ENCODE results near the gene ZNF605. TPM values are rescaled to one million over a fixed set of nuclear protein-coding genes. Genes with fewer than 3 reads are reported as not detected.

The ZNF605 gene
- total and polyA plus RNA-seq, 2 of the 8 experiments (the other 6 are each of a cell fraction or from before 2014, with no cell fraction given), result 3.6 to 20.3 TPM

- 2% methylated on average over 72 of the region's 85 CpGs; no CpG with 5 or more reads in 1 of the 2 experiments for WGBS, 2 experiments (ENCODE audit: extremely low coverage in 1 of 2, insufficient coverage in 1 of 2, insufficient read length in 1 of 2, insufficient replicate concordance in 2 of 2, low coverage in 1 of 2, low lambda C conversion rate in 2 of 2, missing lambda C conversion rate in 1 of 2)
- H2BK12ac ChIP-seq (ENCODE audit: low read depth, low read length), result no peak overlapping the region
- no peaks in the 10 kb centered on the region for H3K36me3 ChIP-seq (ENCODE audit: control insufficient read depth in 2 of 4, insufficient read depth in 4 of 4, low read length in 3 of 4)
- H3K4me1 ChIP-seq (replicated peaks in 1 of 4; ENCODE audit: control insufficient read depth in 3 of 4, insufficient read depth in 4 of 4, low read length in 3 of 4), result peaks cover 0 to 6% (median 1%) of the 10 kb centered on the region in 4 experiments; a peak in 2 of 7 replicates
- peak overlapping the region; percentile 84 to 99 for H3K4me2 ChIP-seq (ENCODE audit: insufficient read depth in 1 of 2, low read depth in 2 of 2, low read length in 2 of 2)
- no peak overlapping the region for H3K4ac ChIP-seq (replicated peaks; ENCODE audit: insufficient read length, low read depth, low read length)
- peak overlapping the region; percentile 62 to 74 (median 66) for H3K4me3 ChIP-seq (ENCODE audit: extremely low read depth in 1 of 4, insufficient read depth in 2 of 4, low read depth in 3 of 4, low read length in 4 of 4)
- no peaks in the 10 kb centered on the region for H3K79me2 ChIP-seq (ENCODE audit: control insufficient read depth in 1 of 2, insufficient read depth in 2 of 2, low read length in 2 of 2)
- DNase-seq (ENCODE audit: low read depth in 1 of 2, low spot score in 2 of 2) (peak; percentile 97), FAIRE-seq (peak; percentile 89)
- H3K27ac ChIP-seq (ENCODE audit: low read depth, low read length), result peak overlapping the region; percentile 13; the same call in 1 of the 2 replicates
- no peaks in the 10 kb centered on the region for H3K79me1 ChIP-seq (ENCODE audit: low read depth, low read length)
- H3K18ac ChIP-seq (ENCODE audit: extremely low read depth, low read length), result peak overlapping the region; percentile 1
- no peak overlapping the region for H3K56ac ChIP-seq (replicated peaks; ENCODE audit: insufficient read length, low read depth, low read length)
- H2BK5ac ChIP-seq (ENCODE audit: low read depth, low read length), result no peak overlapping the region
- no peak overlapping the region for H3K23ac ChIP-seq (ENCODE audit: insufficient read length)
- H3K9ac ChIP-seq (replicated peaks in 1 of 4; ENCODE audit: extremely low read depth in 1 of 4, low read depth in 3 of 4, low read length in 3 of 4), result peak overlapping the region in 3 of 4 experiments; percentile 41 to 48 (median 48); a peak in 5 of 7 replicates
- H3K23me2 ChIP-seq (ENCODE audit: low read depth, low read length), result peaks cover 7% of the 10 kb centered on the region; the same call in 1 of the 2 replicates
- H2BK15ac ChIP-seq (ENCODE audit: low read length), result peak overlapping the region; percentile 81; the same call in 1 of the 2 replicates
- H4K5ac ChIP-seq (ENCODE audit: insufficient read length, low read depth, low read length), result no peak overlapping the region
- no peak overlapping the region for H3K14ac ChIP-seq (ENCODE audit: insufficient read length)
- peak overlapping the region; percentile 72; the same call in 1 of the 2 replicates for H4K8ac ChIP-seq (ENCODE audit: extremely low read depth, insufficient read depth, low read length)
- ChIA-PET CTCF (ENCODE audit: partially characterized antibody) (interaction anchor here (0.9 to 1.8 kb wide), 4 partner anchors 10 to 98 kb away, joined by 3 to 4 read pairs (median 4); no protein-coding TSS in a partner anchor), POLR2A (ENCODE audit: partially characterized antibody) (interaction anchor here (0.6 to 1.7 kb wide), 8 partner anchors 9 to 222 kb away, joined by 3 to 6 read pairs (median 4); partner anchors contain the start of genes CHFR, GOLGA3, ZNF10 and ZNF891)
- H3K9me3 ChIP-seq (ENCODE audit: insufficient read depth in 2 of 2, low read depth in 1 of 2, low read length in 1 of 2), result peaks cover 0 to 3% of the 10 kb centered on the region in 2 experiments; a peak in 2 of 4 replicates
- no peak overlapping the region for H4K91ac ChIP-seq (replicated peaks; ENCODE audit: insufficient read length, low read length)
- no peak overlapping the region for H2BK20ac ChIP-seq (ENCODE audit: low read length)
- no peak overlapping the region for H2AK5ac ChIP-seq (ENCODE audit: low read depth, low read length)
- peaks cover 0 to 6% (median 4%) of the 10 kb centered on the region in 4 experiments; a peak in 4 of 7 replicates for H3K27me3 ChIP-seq (replicated peaks in 1 of 4; ENCODE audit: control insufficient read depth in 3 of 4, extremely low read depth in 1 of 4, insufficient read depth in 3 of 4, low read length in 3 of 4)
- no peaks in the 10 kb centered on the region for H4K20me1 ChIP-seq (replicated peaks in 1 of 2; ENCODE audit: control insufficient read depth in 1 of 2, insufficient read depth in 2 of 2, low read length in 2 of 2)
- H2BK120ac ChIP-seq (replicated peaks; ENCODE audit: low read depth, low read length), result no peak overlapping the region
- peak overlapping the region; percentile 63; the same call in 1 of the 2 replicates for H2AFZ ChIP-seq (ENCODE audit: low read length)
- TF ChIP-seq ASH2L (IDR thresholded peaks at IDR 0.05; ENCODE audit: low read length), result peak; percentile 70
- no peak for TF ChIP-seq HDAC6 (IDR thresholded peaks at IDR 0.05; ENCODE audit: low read depth, low read length)
- peak; percentile 77 for TF ChIP-seq SP2 (IDR thresholded peaks at IDR 0.05; ENCODE audit: low read length)
- TF ChIP-seq HDAC2 (IDR thresholded peaks at IDR 0.05; ENCODE audit: borderline replicate concordance in 1 of 2, low read depth in 2 of 2, low read length in 2 of 2), result no peak
- no peak for TF ChIP-seq POU5F1 (IDR thresholded peaks at IDR 0.05; ENCODE audit: low read depth, low read length)
- TF ChIP-seq POLR2AphosphoS5 (IDR thresholded peaks at IDR 0.05; ENCODE audit: low read depth, low read length), result peak; percentile 55; the same call in 1 of the 2 replicates
- TF ChIP-seq POLR2A (IDR thresholded peaks at IDR 0.05; ENCODE audit: control extremely low read depth in 1 of 2, low read depth in 2 of 2, low read length in 2 of 2), result peak in 1 of 2 experiments; percentile 69; a peak in 2 of 3 replicates
- TF ChIP-seq SRF (IDR thresholded peaks at IDR 0.05; ENCODE audit: low read depth, low read length), result no peak
- peak; percentile 75; the same call in 1 of the 2 replicates for TF ChIP-seq CREB1 (IDR thresholded peaks at IDR 0.05)
- TF ChIP-seq CHD2 (IDR thresholded peaks at IDR 0.05; ENCODE audit: low read length), result peak; percentile 89
- TF ChIP-seq KDM5A (IDR thresholded peaks at IDR 0.05; ENCODE audit: low read length), result no peak
- TF ChIP-seq RFX5 (IDR thresholded peaks at IDR 0.05; ENCODE audit: borderline replicate concordance, low read depth, low read length), result peak; percentile 64; the same call in 1 of the 2 replicates
Measured at GRCh38 chr12:132908145-132909029, 47.7 kb downstream of the ZNF605 start.
